GM18858 (cell line): ENCODE results near the gene TMC8.
"Not testable (repeated sequence)": the region's sequence is repeated elsewhere in the genome, so short reads cannot be mapped to it uniquely, and the experiment has no call there.

Experiments used
- ATAC-seq: cut with Tn5 transposase; IDR thresholded peaks from one replicate; pipeline ENCODE4 v1.9.1; 2021; ENCODE audit not compliant: unreplicated experiment

TMC8 gene

GRCh38 chr17:78130437-78131101 is at the start of gene TMC8:
TMC8 (plus strand) TSS chr17:78130771; CDS start chr17:78131589, 818 bp downstream.
- ATAC-seq: no peak

GRCh38 chr17:78081551-78081950 is 49.0 kb upstream of the TMC8 start:
- ATAC-seq: no peak

- not testable (repeated sequence) for ATAC-seq
Measured at GRCh38 chr17:78082355-78082872, 48.2 kb upstream of the TMC8 start.

GRCh38 chr17:78082988-78083387 is 47.6 kb upstream of the TMC8 start:
- ATAC-seq: no peak

- ATAC-seq: no peak
Measured at GRCh38 chr17:78086740-78087139, 43.8 kb upstream of the TMC8 start.

DNA sequence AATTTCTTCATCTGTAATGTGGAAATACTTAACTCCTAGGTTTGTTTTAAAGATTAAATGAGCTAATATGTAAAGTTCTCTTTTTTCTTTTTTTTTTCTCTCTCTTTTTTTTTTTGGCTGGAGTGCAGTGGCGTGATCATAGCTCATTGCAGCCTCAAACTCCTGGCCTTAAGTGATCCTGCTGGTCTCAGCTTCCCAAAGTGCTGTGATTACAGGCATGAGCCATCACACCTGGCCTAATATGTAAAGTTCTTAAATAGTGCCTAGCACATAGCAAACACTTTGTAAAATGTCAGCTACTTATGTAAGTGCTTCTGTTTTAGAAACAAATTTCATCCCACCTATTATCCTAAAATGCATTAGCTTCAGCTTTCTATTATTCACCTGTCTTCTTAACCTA is 42.0 kb upstream of the TMC8 start:
- no peak for ATAC-seq

DNA sequence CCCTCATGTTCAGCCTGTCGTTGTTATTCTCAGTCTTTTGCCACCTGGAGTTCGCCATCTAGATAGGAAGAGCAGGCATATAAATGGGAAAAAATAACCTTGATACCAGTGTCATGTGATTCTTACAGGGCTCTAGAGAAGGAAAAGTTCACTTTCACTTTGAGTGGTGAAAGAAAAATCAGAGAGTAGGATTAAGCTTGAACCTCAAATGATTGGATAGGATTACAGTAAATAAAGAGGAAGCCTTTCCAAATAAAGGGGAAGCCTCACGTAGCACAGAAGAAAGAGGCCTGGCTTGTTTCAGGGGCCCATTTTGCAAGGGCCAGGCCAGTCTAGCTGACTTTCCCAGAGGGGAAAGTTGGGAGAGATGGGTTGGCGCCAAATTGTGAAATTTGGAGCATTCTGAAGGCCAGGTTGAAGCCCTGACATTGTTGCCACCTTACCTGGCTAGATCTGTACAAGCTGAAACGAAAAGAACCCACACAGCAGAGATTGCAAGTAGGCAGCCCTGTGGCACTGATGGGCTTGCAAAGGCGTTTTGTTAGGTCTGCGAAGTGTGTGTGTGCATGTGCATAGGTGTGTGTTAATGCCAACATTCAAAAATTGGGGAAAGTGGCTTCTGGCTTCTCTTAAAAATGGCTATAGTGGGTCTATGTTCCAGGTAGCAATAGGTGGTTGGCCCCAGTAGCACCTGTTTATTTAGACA is 40.8 kb upstream of the TMC8 start:
- no peak for ATAC-seq

- no peak for ATAC-seq
Measured at GRCh38 chr17:78092794-78093324, 37.7 kb upstream of the TMC8 start.

DNA sequence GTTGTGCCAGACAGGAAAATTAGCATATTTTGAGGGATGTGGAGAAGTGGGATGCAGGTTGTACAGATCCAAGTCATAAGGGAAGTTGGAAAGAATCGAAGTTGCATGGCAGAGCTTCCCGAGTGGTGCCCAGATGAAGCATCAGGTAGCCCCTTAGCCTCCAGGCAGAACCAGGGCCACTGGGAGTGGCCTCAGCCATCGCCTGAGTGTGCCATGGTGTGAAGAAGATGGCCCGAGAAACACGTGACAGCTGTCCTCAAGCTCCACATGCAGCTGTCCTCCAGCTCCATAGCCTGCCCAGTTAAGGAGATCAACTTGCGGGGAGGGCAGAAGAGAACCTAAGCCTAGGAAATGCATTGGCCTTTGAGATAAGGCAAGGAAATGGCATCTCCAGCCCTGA is 35.5 kb upstream of the TMC8 start:
- ATAC-seq: no peak

GRCh38 chr17:78096093-78096492 is 34.5 kb upstream of the TMC8 start:
- no peak for ATAC-seq

DNA sequence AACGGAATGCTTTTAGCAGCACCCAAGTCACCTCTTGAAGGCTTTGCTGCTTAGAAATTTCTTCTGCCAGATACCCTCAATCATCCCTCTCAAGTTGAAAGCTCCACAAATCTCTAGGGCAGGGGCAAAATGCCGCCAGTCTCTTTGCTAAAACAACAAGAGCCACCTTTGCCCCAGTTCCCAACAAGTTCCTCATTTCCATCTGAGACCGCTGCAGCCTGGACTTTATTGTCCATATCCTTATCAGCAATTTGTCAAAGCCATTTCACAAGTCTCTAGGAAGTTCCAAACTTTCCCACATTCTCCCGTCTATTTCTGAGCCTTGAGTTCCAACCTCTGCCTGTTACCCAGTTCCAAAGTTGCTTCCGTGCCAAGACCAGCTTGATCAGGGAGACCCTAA is 29.5 kb upstream of the TMC8 start:
- no peak for ATAC-seq

- ATAC-seq: no peak
Measured at GRCh38 chr17:78101542-78101941, 29.0 kb upstream of the TMC8 start.

- ATAC-seq: no peak
Measured at GRCh38 chr17:78103311-78103710, 27.3 kb upstream of the TMC8 start.

GRCh38 chr17:78104540-78104941 is 26.0 kb upstream of the TMC8 start:
- no peak for ATAC-seq

- ATAC-seq: no peak
Measured at GRCh38 chr17:78105101-78105500, 25.5 kb upstream of the TMC8 start.

DNA sequence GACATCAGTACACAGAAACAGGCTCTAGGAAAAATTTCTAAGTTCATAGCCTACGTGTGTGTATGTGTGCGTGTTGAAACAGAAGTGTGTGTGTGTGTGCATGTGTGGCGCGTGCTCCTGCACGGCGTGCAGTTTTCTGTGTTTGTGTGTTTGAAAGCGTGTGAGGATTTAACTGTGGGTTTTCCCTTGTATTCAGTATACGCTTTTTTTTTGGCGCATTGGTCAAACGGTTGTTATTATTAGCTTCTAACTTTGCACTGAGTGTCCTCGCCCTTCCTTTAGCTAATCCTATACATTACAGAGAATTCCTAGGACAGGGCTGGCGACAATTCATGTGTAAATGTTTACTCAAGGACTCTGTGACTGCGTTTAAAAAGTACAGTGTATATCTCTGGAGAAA is 25.0 kb upstream of the TMC8 start:
- no peak for ATAC-seq

GRCh38 chr17:78106211-78106610 is 24.4 kb upstream of the TMC8 start:
- ATAC-seq: no peak

DNA sequence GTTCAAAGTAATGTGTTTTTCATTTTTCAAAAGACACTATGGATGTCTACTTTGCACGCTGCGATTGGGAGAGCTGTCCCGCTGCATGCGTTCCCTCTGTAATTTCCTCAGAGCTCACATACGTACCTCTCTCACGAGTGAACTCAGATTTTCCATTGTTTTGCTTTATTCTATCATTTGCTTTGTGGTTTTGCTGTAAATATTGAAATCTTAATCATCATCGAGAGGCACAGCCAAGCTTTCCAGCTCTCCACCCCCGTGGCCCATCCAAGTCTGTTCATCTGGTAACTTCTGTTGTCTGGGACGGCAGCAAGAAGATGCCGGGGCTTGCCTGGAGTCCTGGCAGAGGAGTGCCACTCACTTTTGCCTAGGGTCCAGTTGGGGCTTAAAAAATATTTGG is 23.1 kb upstream of the TMC8 start:
- no peak for ATAC-seq

GRCh38 chr17:78107976-78108725 is 22.4 kb upstream of the TMC8 start:
- no peak for ATAC-seq

GRCh38 chr17:78108726-78109488 is 21.7 kb upstream of the TMC8 start:
- no peak for ATAC-seq

GRCh38 chr17:78109489-78109761 is 21.1 kb upstream of the TMC8 start:
- no peak for ATAC-seq
